PC-9 (cell line): Measurements from ENCODE around the gene HMX1.

Experiments used
- CTCF ChIP-seq: fragments of 200-600 bp; sonication (generic); conservative IDR thresholded peaks from 2 replicates; pipeline ENCODE4 v1.6.1; 2017; ENCODE audit warnings: mixed run types, antibody characterized with exemption, mild to moderate bottlenecking, moderate library complexity
- EZH2 ChIP-seq: fragments of 200-600 bp; sonication (generic); IDR thresholded peaks from 2 replicates; pipeline ENCODE4 v1.8.0; 2017; ENCODE audit warnings: antibody characterized with exemption, low read depth

GRCh38 chr4:8907596-8908205 lies 36.1 kb upstream of the HMX1 start:
- TF ChIP-seq CTCF (no peak), EZH2 (no peak)
